DMS79 (cell line): Measurements from ENCODE around the gene OR56B4.

Experiments used
- DNase-seq: peaks from one replicate; lab custom pipeline; 2025; lab: John Stamatoyannopoulos, UW

Gene OR56B4

GRCh38 chr11:6151117-6151516 lies 43.6 kb downstream of the OR56B4 start:
- DNase-seq: no peak

- DNase-seq: no peak
Measured at GRCh38 chr11:6152126-6152525, 44.6 kb downstream of the OR56B4 start.

GRCh38 chr11:6156628-6157359 lies 49.3 kb downstream of the OR56B4 start:
- DNase-seq: no peak
